Stimulated activated effector memory CD8-positive, alpha-beta T cell treated with anti-CD3 and anti-CD28 coated beads, Interleukin-12 subunit alpha, Interleukin-12 subunit beta, amount 100 ng/mL, for 72 hours (primary cell): ENCODE measurements around the gene YOD1.

Experiments used
- ATAC-seq: fragments of 150-1000 bp; cut with Tn5 transposase; 2 replicates; pipeline ENCODE4 v1.10.0; 2021
- DNase-seq, 2 donors: peaks; one replicate each; pipeline ENCODE4 v3.0.0; 2021 to 2022; ENCODE audit warnings: low spot score in 2 of 2
- H3K27ac Mint-ChIP-seq: one replicate; pipeline ENCODE4 v1.8.0; 2022; ENCODE audit warnings: mild to moderate bottlenecking, mixed read lengths
- H3K36me3 Mint-ChIP-seq: one replicate; pipeline ENCODE4 v1.8.0; 2022; ENCODE audit warnings: mild to moderate bottlenecking, mixed read lengths
- H3K4me1 Mint-ChIP-seq: one replicate; pipeline ENCODE4 v1.8.0; 2022; ENCODE audit warnings: mixed read lengths
- H3K4me3 Mint-ChIP-seq: one replicate; pipeline ENCODE4 v1.8.0; 2022; ENCODE audit warnings: mild to moderate bottlenecking, mixed read lengths
- H3K9me3 Mint-ChIP-seq: one replicate; pipeline ENCODE4 v1.8.0; 2022; ENCODE audit warnings: mixed read lengths

YOD1 gene

GRCh38 chr1:207001492-207002245 lies 49.3 kb downstream of the YOD1 start:
- Mint-ChIP-seq H3K4me3 (no peak overlapping the region), H3K4me1 (peaks cover 7% of the 10 kb centered on the region), H3K36me3 (no peaks in the 10 kb centered on the region), H3K27ac (no peak overlapping the region), H3K9me3 (no peaks in the 10 kb centered on the region)
- DNase-seq = no peak
- ATAC-seq = no peak

DNA sequence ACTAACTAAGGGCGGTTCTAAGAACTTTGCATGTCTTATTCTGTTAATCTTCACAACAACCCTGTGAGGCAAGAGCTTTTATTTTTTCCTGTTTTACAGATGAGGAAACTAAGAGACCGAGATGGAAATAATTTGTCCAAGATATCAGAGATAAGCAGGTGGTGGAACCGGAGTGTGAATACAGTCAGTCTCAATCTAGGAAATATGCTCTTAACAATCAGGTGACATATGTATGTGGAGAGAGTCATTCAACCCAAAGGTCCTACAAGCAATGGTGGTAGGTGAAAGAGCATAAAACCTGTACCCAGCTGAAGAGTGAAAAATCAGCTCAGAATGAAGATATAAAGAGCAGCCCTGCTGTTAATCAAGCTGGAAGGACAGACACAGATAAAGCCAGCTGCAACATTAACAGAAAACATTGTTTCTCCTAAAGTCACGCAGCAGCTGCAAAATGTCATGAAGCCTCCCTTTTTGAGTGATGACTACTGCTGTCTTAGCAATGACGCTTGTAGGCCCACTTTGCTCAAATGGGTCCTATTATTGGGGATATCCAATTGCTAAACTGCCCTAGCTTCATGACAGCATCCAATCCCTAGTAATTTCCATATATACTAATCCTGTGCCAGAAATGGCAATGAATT lies 50.2 kb downstream of the YOD1 start:
- ATAC-seq (no peak), DNase-seq (no peak)
- Mint-ChIP-seq H3K9me3 (no peaks in the 10 kb centered on the region), H3K27ac (no peak overlapping the region), H3K4me1 (peaks cover 7% of the 10 kb centered on the region), H3K36me3 (no peaks in the 10 kb centered on the region), H3K4me3 (no peak overlapping the region)

GRCh38 chr1:206998816-206999215 lies 52.2 kb downstream of the YOD1 start:
- H3K4me1 Mint-ChIP-seq = no peaks in the 10 kb centered on the region
- H3K36me3 Mint-ChIP-seq = no peaks in the 10 kb centered on the region
- no peak for ATAC-seq
- no peak for DNase-seq
- H3K27ac Mint-ChIP-seq = no peak overlapping the region
- no peaks in the 10 kb centered on the region for H3K9me3 Mint-ChIP-seq
- H3K4me3 Mint-ChIP-seq = no peak overlapping the region
